ENCODE results near the gene CREB3L4. TPM values are rescaled to one million over a fixed set of nuclear protein-coding genes. Genes with fewer than 3 reads are reported as not detected.

CREB3L4 gene
- total RNA-seq, 2 experiments from 2014 or later = 6.8 to 7.3 TPM

GRCh38 chr1:153945131-153945794 lies 22.4 kb upstream of the CREB3L4 start:
- Mint-ChIP-seq H3K9me3 (no peaks in the 10 kb centered on the region), H3K4me1 (peaks cover 26% of the 10 kb centered on the region), H3K4me3 (peak overlapping the region; percentile 93), H3K27ac (peak overlapping the region; percentile 95), H3K36me3 (peaks cover 25% of the 10 kb centered on the region), H3K27me3 (no peaks in the 10 kb centered on the region)
- peak; percentile 83 for DNase-seq

- Mint-ChIP-seq H3K36me3 (peaks cover 24% of the 10 kb centered on the region), H3K4me1 (peaks cover 26% of the 10 kb centered on the region), H3K27ac (peak overlapping the region; percentile 95)
Measured at GRCh38 chr1:153945795-153946621, 21.7 kb upstream of the CREB3L4 start.

GRCh38 chr1:153946622-153947241 lies 21.0 kb upstream of the CREB3L4 start, which contains the start of gene DENND4B:
TSS of gene DENND4B (minus strand) at chr1:153946718. CDS start at chr1:153944374, 2,344 bp downstream.
- H3K27ac Mint-ChIP-seq = peak within 1 kb of the TSS; percentile 95
- no peaks in the 10 kb centered on the region for H3K27me3 Mint-ChIP-seq
- H3K4me1 Mint-ChIP-seq = peaks cover 27% of the 10 kb centered on the region
- H3K4me3 Mint-ChIP-seq = peak within 1 kb of the TSS; percentile 93
- H3K36me3 Mint-ChIP-seq = peaks cover 25% of the 10 kb centered on the region
- no peaks in the 10 kb centered on the region for H3K9me3 Mint-ChIP-seq
- peak; percentile 83 for DNase-seq

More at GRCh38 chr1:153945795-153946621, 21.7 kb upstream of the CREB3L4 start:
- H3K9me3 Mint-ChIP-seq = no peaks in the 10 kb centered on the region
- no peaks in the 10 kb centered on the region for H3K27me3 Mint-ChIP-seq
- DNase-seq = peak; percentile 80
- H3K4me3 Mint-ChIP-seq = peak overlapping the region; percentile 93

GRCh38 chr1:153951183-153951582 lies 16.5 kb upstream of the CREB3L4 start:
- peaks cover 25% of the 10 kb centered on the region for H3K4me1 Mint-ChIP-seq
- DNase-seq = no peak
- peak overlapping the region; percentile 50 for H3K27ac Mint-ChIP-seq
- peaks cover 13% of the 10 kb centered on the region for H3K36me3 Mint-ChIP-seq
- no peak overlapping the region for H3K4me3 Mint-ChIP-seq
- no peaks in the 10 kb centered on the region for H3K9me3 Mint-ChIP-seq
- H3K27me3 Mint-ChIP-seq = no peaks in the 10 kb centered on the region

- peaks cover 29% of the 10 kb centered on the region for H3K4me1 Mint-ChIP-seq
- no peaks in the 10 kb centered on the region for H3K9me3 Mint-ChIP-seq
- peaks cover 14% of the 10 kb centered on the region for H3K36me3 Mint-ChIP-seq
- DNase-seq = no peak
- H3K4me3 Mint-ChIP-seq = no peak overlapping the region
- no peak overlapping the region for H3K27ac Mint-ChIP-seq
- H3K27me3 Mint-ChIP-seq = no peaks in the 10 kb centered on the region
Measured at GRCh38 chr1:153951801-153952200, 15.9 kb upstream of the CREB3L4 start.

- H3K4me3 Mint-ChIP-seq = peak overlapping the region; percentile 37
- no peaks in the 10 kb centered on the region for H3K9me3 Mint-ChIP-seq
- DNase-seq = no peak
- H3K27me3 Mint-ChIP-seq = no peaks in the 10 kb centered on the region
- H3K4me1 Mint-ChIP-seq = peaks cover 34% of the 10 kb centered on the region
- peaks cover 20% of the 10 kb centered on the region for H3K36me3 Mint-ChIP-seq
- peak overlapping the region; percentile 61 for H3K27ac Mint-ChIP-seq
Measured at GRCh38 chr1:153953859-153954365, 13.8 kb upstream of the CREB3L4 start.

GRCh38 chr1:153954826-153955225 lies 12.9 kb upstream of the CREB3L4 start:
- Mint-ChIP-seq H3K9me3 (no peaks in the 10 kb centered on the region), H3K36me3 (peaks cover 20% of the 10 kb centered on the region), H3K4me1 (peaks cover 34% of the 10 kb centered on the region), H3K27ac (no peak overlapping the region), H3K4me3 (peak overlapping the region; percentile 37), H3K27me3 (no peaks in the 10 kb centered on the region)
- DNase-seq = no peak

GRCh38 chr1:153956997-153957715 lies 10.5 kb upstream of the CREB3L4 start:
- Mint-ChIP-seq H3K36me3 (peaks cover 18% of the 10 kb centered on the region), H3K4me1 (peaks cover 40% of the 10 kb centered on the region), H3K27me3 (no peaks in the 10 kb centered on the region), H3K9me3 (no peaks in the 10 kb centered on the region), H3K27ac (peak overlapping the region; percentile 96), H3K4me3 (peak overlapping the region; percentile 92)
- DNase-seq = no peak

- Mint-ChIP-seq H3K4me1 (peaks cover 44% of the 10 kb centered on the region), H3K4me3 (peak overlapping the region; percentile 92), H3K27ac (peak overlapping the region; percentile 96), H3K36me3 (peaks cover 23% of the 10 kb centered on the region), H3K27me3 (no peaks in the 10 kb centered on the region), H3K9me3 (no peaks in the 10 kb centered on the region)
- peak; percentile 60 for DNase-seq
Measured at GRCh38 chr1:153957744-153958110, 10.0 kb upstream of the CREB3L4 start.

GRCh38 chr1:153958111-153958960 lies 9.4 kb upstream of the CREB3L4 start, which contains the start of gene CRTC2:
TSS of gene CRTC2 (minus strand) at chr1:153958612. CDS start at chr1:153958497, 115 bp downstream.
- Mint-ChIP-seq H3K27ac (peak within 1 kb of the TSS; percentile 96), H3K36me3 (peaks cover 25% of the 10 kb centered on the region), H3K4me1 (peaks cover 44% of the 10 kb centered on the region), H3K4me3 (peak within 1 kb of the TSS; percentile 92), H3K9me3 (no peaks in the 10 kb centered on the region), H3K27me3 (no peaks in the 10 kb centered on the region)
- peak; percentile 96 for DNase-seq

GRCh38 chr1:153958961-153959260 lies 8.8 kb upstream of the CREB3L4 start:
- DNase-seq = no peak
- Mint-ChIP-seq H3K27ac (peak overlapping the region; percentile 96), H3K36me3 (peaks cover 25% of the 10 kb centered on the region), H3K9me3 (no peaks in the 10 kb centered on the region), H3K4me3 (peak overlapping the region; percentile 92), H3K27me3 (no peaks in the 10 kb centered on the region), H3K4me1 (peaks cover 46% of the 10 kb centered on the region)

GRCh38 chr1:153959454-153959853 lies 8.2 kb upstream of the CREB3L4 start:
- Mint-ChIP-seq H3K4me1 (peaks cover 43% of the 10 kb centered on the region), H3K9me3 (no peaks in the 10 kb centered on the region), H3K36me3 (peaks cover 20% of the 10 kb centered on the region), H3K4me3 (no peak overlapping the region), H3K27ac (peak overlapping the region; percentile 61), H3K27me3 (no peaks in the 10 kb centered on the region)
- no peak for DNase-seq

- Mint-ChIP-seq H3K9me3 (no peaks in the 10 kb centered on the region), H3K36me3 (peaks cover 20% of the 10 kb centered on the region), H3K4me3 (no peak overlapping the region), H3K27ac (no peak overlapping the region), H3K27me3 (no peaks in the 10 kb centered on the region), H3K4me1 (peaks cover 40% of the 10 kb centered on the region)
- DNase-seq = no peak
Measured at GRCh38 chr1:153960206-153960605, 7.5 kb upstream of the CREB3L4 start.

GRCh38 chr1:153961421-153961820 lies 6.3 kb upstream of the CREB3L4 start:
- Mint-ChIP-seq H3K27ac (peak overlapping the region; percentile 2), H3K27me3 (no peaks in the 10 kb centered on the region), H3K36me3 (peaks cover 28% of the 10 kb centered on the region), H3K9me3 (no peaks in the 10 kb centered on the region), H3K4me1 (peaks cover 42% of the 10 kb centered on the region), H3K4me3 (peak overlapping the region; percentile 83)
- DNase-seq = no peak
